ENCODE data around the gene MAP3K7.

DNA sequence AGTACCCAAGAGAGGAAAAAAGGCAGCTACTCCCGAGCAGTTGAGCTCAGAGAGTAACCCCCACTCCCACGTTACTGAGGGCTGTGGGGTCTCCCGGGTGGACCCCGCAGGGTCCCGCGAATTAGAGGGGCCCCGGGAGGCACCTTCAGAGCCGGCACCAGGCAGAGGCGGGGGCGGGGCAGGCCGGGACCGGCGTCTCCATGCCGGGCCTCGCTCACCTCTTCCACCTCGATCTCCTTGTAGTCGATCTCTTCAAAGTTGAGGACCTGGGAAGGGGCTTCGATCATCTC is 381 bp downstream of the MAP3K7 start:
- TF ChIP-seq EP300 (IDR thresholded peaks at IDR 0.05) (no peak), POLR2A (IDR thresholded peaks at IDR 0.05) (no peak), POLR2AphosphoS5 (IDR thresholded peaks at IDR 0.05) (no peak)
- TF ChIP-seq, protein P1, sequence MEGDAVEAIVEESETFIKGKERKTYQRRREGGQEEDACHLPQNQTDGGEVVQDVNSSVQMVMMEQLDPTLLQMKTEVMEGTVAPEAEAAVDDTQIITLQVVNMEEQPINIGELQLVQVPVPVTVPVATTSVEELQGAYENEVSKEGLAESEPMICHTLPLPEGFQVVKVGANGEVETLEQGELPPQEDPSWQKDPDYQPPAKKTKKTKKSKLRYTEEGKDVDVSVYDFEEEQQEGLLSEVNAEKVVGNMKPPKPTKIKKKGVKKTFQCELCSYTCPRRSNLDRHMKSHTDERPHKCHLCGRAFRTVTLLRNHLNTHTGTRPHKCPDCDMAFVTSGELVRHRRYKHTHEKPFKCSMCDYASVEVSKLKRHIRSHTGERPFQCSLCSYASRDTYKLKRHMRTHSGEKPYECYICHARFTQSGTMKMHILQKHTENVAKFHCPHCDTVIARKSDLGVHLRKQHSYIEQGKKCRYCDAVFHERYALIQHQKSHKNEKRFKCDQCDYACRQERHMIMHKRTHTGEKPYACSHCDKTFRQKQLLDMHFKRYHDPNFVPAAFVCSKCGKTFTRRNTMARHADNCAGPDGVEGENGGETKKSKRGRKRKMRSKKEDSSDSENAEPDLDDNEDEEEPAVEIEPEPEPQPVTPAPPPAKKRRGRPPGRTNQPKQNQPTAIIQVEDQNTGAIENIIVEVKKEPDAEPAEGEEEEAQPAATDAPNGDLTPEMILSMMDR (IDR thresholded peaks at IDR 0.05): no peak

Data from upper lobe of left lung (tissue), 4 donors.